GM12873 (cell line): ENCODE measurements around the gene UNC5B.

Experiments
- CTCF ChIP-seq: IDR thresholded peaks from 2 replicates; pipeline ENCODE4 v1.5.1; 2012; ENCODE audit warnings: low read depth, mild to moderate bottlenecking, moderate library complexity, low read length, control low read depth; ENCODE audit not compliant: insufficient read depth; ENCODE audit errors: missing control alignments

Gene UNC5B

DNA sequence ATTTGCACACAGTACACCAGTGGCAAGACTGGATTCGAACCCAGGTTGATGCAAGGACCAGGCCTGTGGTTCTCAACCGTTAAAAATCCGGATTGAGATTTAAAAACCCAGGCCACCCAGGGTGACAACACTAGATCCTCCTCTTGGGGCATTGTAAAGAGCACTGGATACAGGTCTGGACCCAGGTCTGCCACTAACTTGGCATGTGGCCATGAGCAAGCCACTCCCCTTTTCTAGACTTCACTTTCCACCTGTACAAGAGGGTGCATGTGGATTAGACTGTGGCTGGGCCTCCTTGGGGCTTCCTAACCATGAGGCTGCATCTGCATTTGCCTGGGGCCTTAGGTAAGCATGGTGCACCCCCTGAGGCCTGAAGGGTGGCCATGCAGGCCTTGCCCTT is 85.0 kb downstream of the UNC5B start:
- no peak for TF ChIP-seq CTCF

GRCh38 chr10:71299071-71299785 is 86.9 kb downstream of the UNC5B start:
- no peak for TF ChIP-seq CTCF

- TF ChIP-seq CTCF = no peak
These were observed 88.4 kb downstream of the UNC5B start for GRCh38 chr10:71300555-71301370.

DNA sequence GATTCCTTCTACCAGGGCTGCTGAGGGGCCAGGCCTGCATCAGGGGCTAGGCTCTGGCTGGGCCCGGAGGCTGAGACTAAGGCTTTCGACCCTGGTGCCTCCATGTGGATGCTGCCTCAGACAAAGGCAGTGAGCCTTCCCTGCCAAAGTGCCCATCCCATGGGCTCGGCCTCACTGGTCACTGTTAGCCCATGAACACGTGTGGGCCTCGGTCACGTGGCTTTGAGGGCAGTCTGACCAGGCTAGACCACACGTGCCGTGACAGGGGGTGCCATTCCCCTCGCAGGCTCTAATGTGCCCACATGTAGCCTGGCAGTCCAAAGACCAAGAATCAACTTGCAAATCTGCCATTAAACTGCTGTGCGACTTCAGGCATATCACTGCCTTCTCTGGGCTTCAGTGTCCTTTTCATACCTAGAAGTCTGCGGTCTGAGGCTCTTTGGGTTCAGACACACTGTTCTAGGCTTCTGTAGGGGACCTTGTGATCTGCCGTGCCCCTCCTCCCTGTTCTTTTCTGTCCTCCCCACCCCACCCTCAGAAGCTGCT is 89.1 kb downstream of the UNC5B start:
- no peak for TF ChIP-seq CTCF

GRCh38 chr10:71302451-71302850 is 90.1 kb downstream of the UNC5B start:
- no peak for TF ChIP-seq CTCF

GRCh38 chr10:71302874-71303568 is 90.7 kb downstream of the UNC5B start:
- peak; percentile 71 for TF ChIP-seq CTCF

DNA sequence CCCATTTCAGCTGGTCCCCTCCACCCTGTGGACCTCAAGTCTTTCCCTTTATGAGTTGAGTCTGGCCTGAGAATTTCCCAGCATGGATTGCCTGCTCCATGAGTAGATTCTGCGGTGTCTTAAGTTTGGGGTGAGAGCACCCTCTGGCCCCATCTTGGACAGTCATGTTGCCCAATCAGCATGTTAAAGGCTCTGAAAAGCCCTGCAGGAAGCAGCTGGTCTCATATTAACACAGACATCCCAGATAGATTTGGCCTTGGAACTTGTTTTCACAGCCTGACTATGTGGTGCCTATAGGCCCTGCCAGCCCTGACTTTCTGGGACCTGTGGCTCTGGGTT is 91.2 kb downstream of the UNC5B start:
- no peak for TF ChIP-seq CTCF
